GM21529 (cell line): ENCODE measurements around the gene MAPKAPK5.
"Not testable (repeated sequence)": the region's sequence is repeated elsewhere in the genome, so short reads cannot be mapped to it uniquely, and the experiment has no call there.

Experiments used
- ATAC-seq: cut with Tn5 transposase; IDR thresholded peaks from one replicate; pipeline ENCODE4 v1.9.1; 2021; ENCODE audit not compliant: unreplicated experiment

MAPKAPK5 gene, protein sequence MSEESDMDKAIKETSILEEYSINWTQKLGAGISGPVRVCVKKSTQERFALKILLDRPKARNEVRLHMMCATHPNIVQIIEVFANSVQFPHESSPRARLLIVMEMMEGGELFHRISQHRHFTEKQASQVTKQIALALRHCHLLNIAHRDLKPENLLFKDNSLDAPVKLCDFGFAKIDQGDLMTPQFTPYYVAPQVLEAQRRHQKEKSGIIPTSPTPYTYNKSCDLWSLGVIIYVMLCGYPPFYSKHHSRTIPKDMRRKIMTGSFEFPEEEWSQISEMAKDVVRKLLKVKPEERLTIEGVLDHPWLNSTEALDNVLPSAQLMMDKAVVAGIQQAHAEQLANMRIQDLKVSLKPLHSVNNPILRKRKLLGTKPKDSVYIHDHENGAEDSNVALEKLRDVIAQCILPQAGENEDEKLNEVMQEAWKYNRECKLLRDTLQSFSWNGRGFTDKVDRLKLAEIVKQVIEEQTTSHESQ

DNA sequence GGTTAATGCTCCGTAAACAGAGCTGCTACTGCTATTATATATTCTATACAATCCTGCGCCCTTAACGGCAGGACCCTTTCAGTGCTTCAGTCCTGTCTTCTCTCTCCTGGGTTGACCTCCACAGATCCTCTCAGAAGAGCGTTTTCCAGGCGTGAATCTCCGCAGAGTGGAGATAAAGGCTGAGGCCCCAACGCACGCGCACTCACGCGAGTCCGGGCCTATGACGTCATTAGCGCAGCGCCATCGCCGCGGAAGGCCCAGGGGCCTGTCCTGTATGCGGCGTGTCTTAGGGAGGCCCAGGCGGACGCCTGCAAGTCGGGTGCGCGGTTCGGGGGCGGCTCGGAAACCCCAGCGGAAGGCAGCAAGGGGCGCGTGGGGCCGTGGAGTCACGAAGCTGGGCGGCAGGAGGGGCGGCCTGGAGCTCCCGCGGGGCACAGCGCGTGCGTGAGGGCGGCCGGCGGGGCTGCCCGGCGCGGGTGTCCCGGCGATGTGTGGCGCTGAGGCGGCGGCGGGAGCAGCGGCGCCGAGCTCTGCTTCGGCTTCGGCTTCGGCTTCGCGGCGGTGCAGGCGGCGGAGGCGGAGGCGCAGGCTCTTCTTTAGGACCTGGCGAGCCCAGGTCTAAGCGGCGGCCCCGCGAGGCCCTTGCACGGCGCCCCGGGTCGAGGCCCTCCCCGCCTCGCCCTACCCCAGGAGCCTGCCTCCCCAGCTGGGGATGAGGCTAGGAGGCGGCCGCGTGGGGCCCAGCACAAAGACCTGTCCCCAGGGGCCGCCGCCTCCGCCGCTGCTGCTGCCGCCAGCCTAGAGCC, at the start of gene MAPKAPK5:
Gene MAPKAPK5, plus strand, starts transcription at position 479 of the 806 bp plus-strand sequence. CDS start 506 bp downstream, outside the sequence.
- ATAC-seq, result peak; percentile 73

DNA sequence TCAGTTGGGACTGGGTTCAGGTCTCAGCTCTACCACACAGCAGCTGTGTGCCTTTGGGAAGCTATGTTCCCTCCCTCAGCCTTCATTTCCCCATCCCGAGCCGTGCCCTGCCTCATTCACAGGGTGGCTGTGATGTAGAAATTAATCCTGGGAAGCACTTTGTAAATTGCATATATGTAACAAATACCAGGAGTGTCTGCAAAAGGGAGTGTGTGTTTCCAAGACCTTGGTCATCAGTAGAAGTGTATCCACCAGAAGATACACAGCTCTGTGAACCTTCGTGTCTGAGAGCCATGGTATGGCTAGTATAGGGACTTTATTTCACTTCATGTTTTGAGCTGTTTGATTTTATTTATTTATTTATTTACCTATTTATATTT, 49.2 kb upstream of the MAPKAPK5 start:
- ATAC-seq, result no peak

DNA sequence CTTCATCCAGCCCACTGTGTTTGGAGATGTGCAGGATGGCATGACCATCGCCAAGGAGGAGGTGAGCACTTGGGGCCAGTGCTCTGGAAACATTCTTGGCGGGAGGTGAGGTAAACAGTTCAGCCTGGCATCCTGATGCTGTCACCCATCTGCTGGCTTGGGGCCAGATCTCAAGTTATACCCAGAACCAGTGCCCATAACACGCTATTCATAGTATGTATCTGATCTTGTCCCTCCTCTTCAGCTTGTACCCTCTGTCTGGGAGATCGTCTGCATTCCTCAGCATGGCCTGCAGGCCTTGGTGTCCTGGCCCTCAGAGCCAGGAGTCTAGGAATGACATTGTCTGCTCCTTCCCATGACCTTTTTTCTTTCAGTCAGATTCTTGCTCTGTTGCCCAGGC, 43.8 kb upstream of the MAPKAPK5 start:
- ATAC-seq, result no peak

DNA sequence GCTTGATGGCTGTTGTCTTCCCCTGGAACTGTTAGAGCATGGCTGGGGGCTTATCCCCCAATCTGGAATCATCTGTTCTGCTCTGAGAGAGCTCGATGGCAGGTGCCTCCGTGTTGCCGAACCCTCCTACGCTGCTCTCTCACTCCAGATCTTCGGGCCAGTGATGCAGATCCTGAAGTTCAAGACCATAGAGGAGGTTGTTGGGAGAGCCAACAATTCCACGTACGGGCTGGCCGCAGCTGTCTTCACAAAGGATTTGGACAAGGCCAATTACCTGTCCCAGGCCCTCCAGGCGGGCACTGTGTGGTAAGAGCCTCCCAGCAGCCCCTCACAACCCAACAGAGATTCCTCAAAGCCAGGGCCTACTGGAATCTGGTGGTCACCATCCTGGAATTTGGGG, 42.3 kb upstream of the MAPKAPK5 start:
- no peak for ATAC-seq

DNA sequence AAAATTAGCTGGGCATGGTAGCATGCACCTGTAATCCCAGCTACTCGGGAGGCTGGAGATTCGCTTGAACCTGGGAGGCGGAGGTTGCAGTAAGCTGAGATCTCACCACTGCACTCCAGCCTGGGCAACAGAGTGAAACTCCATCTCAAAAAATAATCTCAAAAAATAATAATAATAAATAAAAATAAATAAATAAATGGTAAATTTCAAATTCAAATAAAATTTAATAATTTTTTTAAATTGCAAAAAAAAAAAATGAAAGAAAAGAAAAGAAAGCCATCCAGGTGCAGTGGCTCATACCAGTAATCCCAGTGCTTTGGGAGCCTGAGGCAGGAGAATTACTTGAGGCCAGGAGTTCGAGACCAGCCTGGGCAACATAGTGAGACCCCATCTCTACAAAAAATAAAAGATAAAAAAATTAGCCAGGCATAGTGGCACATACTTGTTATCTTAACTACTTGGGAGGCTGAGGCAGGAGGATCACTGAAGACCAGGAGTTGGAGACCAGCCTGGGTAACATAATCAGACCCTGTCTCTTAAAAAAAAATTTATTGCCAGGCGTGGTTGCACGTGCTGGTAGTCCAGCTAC, 38.9 kb upstream of the MAPKAPK5 start:
- ATAC-seq, result no peak

DNA sequence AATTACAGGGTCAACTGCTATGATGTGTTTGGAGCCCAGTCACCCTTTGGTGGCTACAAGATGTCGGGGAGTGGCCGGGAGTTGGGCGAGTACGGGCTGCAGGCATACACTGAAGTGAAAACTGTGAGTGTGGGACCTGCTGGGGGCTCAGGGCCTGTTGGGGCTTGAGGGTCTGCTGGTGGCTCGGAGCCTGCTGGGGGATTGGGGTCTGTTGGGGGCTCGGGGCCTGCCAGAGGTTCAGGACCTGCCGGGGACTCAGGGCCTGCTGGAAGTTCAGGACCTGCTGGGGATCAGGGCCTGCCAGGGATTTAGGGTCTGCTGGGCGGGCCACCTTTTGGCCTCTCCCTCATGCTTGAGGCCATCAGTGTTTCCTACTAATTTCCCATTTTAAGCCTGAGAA, 38.2 kb upstream of the MAPKAPK5 start:
- no peak for ATAC-seq

DNA sequence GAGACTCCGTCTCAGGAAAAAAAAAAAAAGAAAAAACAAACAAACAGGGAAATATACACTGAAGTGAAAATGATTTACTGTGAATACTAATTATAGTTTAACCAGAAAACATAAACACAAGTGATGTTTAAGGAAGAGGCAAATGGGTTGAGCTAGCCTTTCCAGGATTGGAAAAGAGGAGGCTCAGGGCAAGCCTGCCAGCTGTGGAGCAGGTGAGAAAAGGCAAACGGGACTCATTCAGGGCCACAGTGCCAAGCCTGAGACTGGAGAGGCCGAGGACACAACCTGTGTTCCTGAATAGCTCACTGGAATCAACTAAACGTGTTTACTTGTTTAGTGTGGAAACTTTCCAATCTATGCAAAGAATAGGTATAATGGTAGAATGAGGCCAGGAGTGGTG, 35.7 kb upstream of the MAPKAPK5 start:
- ATAC-seq, result no peak

DNA sequence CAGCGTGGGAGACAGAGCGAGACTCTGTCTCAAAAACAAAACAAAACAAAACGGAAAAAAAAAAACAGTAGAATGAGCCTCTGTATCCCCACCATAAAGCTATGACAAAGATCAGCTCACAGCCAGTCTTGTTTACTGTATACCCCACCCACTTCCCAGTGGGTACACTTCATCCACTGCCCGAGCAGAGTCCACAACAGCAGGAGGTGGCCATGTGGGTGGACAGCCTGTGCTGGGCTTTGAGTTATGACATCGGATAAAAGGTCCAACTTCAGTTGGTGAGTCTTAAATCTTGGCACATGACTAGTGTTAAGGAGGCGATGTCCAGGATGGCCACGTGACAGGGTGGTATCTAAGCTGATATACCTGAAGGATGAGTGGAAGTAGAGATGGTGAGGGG, 34.8 kb upstream of the MAPKAPK5 start:
- no peak for ATAC-seq

DNA sequence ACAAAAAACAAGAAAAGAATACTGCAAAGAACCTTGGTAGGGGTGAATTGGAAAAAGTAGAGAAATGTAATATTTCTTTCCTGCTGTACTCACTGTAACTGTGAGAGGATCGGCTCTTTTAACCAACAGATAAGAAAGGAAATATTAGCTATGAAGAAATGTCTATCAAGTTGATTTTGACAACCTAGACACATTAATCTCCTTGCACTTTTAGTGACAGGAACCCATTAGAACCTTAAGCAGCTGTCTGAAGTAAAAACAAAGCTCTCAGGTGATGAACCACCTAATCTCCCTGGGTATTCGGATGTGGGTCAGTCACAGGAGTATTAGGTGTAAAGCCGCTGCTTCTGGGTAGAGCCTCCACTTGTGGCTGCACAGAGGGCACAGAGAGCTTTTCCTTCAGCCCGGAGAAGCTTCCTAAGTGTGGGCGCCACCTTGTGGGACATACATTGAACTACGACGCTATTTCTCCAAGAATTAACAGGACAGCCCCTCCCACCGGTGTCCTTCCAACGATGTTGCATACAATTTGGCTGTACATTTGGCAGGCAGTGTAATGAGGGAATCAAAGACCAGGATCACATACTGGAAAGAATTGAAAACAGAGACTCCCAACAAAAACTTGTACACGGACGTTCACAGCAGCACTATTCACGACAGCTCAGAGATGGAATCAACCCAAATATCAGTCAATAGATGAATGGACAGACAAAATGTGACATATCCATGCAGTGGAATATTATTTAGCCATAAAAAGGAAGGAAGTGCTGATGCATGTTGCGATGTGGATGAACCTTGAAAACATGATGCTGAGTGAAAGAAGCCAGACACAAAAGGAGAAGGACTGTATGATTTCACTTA, 28.9 kb upstream of the MAPKAPK5 start:
- ATAC-seq, result peak; percentile 64

DNA sequence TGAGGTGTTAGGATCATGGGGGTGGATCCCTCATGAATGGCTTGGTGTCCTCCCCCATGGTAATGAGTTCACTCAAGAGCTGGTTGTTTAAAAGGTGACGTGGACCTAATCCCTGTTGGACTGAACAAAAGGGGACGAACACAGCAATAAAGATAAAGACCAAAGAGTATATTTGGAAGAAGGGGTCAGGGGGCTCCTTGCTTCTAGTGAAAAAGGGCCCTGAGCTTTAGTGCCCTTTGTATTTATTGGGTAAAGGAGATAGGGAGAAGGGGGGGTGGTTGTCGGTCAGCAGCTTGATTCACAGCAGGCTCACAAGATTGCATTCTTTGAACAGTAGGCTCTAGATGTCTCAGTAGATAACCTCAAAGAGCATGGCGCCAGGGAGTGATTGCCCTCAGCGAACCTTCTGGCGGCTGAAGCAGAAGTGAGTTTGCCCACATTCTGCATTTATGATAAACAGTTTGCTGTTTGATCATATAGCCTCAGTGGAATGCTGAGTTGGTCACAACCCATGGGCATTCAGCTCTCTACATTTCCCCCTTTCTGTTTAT, 25.9 kb upstream of the MAPKAPK5 start:
- no peak for ATAC-seq

DNA sequence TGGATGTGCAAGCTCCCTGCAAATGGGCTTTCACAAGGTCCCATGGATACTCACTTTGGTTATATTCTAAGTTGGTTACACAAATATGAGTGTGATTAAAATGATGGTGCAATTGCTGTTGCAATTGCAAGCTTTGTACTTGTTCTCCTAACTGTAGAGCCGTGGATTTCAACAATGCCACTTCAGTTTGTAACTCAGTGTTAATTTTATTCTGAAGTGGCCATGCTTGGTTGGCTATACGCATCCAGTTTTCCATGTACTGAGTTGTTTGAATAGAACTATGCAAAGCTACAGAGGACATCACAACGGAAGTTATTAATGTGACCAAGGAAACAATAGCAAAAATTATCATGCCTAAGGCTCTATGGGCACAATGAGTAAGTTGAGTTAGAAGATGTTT, 25.1 kb upstream of the MAPKAPK5 start:
- not testable (repeated sequence) for ATAC-seq

DNA sequence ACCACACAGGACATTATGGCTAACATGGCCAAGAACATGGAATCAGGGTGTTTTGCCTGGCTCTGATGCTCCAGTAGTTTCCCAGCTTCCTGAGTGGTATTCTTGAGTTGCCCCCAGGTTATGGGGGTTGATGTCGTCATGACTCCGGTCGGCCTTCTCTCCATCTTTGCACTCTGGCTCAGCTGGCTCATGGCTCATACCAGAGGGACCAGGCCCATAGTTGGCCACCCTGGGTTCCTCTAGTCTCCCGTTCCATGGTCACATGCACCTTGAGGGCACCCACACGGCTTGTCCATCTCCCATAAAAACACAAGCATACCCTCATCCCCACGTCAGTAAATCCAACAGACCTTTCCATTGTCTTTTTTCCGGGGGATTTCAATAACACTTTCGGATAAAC, 23.7 kb upstream of the MAPKAPK5 start:
- ATAC-seq, result no peak

DNA sequence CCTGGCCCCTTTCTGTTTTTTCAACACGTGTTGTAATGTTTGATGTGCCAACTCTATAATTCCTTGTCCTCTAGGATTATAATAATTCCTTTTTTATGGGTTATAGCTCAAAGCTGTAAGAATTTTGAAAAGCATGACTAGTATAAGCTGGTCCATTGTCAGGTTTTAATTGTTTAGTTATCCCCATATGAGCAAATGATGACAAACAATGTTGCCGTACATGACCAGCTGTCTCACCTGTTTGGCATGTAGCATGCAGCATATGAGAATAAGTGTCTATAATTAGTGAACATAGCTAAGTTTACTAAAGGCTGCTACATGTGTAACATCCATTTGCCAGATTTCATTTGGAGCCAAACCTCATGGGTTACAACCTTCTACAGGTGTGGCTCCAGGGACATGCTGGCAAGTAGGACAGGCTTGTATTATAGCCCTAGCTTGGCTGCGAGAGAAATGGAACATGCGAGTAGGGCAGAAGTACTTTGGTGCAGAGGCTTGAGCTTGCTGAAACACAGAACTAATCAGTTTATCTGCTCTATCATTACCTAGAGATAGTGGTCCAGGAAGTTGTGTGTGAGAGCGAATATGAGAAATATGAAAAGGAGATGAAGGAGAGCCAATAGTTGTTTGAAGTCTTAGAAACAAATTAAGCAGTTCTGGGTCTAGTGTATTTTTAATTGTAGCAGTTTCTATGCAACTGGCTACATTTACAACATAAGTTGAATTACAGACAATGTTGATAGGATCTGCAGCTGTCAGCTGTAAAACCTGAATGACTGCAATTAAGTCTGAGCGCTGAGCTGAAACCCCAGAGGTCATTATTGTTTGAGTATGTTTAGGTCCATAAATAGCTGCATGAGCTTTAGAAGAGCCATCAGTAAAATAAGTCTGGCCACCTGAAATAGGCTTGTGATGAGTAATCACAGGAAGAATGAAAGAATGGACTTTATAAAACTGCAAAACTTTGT, 22.6 kb upstream of the MAPKAPK5 start:
- ATAC-seq, result no peak

DNA sequence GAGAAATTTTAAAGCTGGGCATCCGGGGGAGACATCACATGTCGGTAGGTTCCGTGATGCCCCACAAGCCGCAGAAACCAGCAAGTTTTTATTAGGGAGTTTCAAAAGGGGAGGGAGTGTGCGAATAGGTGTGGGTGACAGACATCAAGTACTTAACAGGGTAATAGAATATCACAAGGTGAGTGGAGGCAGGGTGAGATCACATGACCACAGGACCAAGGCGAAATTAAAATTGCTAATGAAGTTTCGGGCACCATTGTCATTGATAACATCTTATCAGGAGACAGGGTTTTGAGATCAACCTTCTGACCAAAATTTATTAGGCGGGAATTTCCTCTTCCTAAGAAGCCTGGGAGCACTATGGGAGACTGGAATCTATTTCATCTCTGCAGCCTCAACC, 21.2 kb upstream of the MAPKAPK5 start:
- ATAC-seq, result not testable (repeated sequence)

DNA sequence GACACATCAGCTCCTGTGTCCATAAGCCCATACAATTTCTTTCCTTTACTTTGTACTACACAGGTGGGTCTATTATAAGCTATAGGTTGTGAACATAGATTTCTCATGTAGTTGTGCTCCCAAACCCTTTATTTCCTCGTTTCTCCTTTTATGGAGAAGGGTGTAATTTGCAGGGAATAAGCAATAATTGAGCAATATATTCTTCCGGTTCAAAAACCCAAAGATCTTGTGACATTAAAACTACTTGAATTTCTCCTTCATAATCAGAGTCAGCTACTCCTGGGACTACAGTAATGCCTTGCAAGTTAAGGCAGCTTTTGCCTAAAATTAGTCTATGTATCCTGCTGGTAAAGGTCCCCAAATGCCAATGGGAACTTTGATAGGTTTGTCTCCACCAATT, 19.1 kb upstream of the MAPKAPK5 start:
- no peak for ATAC-seq

DNA sequence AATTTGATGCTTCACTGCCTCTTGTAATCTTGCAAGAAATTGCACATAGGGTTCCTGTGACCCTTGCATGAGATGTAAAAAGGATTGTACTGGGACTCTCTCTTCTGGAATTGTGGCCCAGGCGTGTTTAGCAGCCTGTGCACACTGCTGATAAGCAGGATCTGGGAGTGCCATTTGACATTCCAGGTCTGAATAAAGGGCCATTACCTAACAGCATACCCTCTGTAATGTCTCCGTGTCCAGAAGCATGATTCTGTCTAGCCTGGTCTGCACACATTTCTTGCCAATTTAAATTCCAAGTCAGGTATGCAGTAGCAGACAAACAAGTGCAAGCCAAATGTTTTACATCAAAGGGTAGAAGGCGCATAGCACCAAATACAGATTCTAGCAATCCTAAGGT, 18.1 kb upstream of the MAPKAPK5 start:
- no peak for ATAC-seq

DNA sequence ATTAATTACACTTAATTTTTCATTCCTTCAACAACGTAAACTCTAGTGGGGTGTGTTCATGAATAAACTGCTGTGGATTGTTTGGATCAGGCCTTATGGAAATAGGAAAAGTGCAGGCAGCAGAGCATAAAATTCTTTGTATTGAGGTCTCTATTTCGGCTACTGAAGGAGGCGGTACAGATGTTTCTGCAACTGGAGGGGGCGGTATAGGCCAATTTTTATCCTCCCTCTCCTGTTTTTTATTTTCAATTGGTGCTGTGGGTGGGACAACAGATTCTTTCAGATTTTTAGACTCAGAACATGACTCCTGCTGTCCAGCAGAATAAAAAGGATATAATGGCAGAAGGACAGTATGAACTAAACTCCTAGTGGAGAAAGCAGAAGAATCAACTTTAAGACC, 17.7 kb upstream of the MAPKAPK5 start:
- ATAC-seq, result not testable (repeated sequence)

DNA sequence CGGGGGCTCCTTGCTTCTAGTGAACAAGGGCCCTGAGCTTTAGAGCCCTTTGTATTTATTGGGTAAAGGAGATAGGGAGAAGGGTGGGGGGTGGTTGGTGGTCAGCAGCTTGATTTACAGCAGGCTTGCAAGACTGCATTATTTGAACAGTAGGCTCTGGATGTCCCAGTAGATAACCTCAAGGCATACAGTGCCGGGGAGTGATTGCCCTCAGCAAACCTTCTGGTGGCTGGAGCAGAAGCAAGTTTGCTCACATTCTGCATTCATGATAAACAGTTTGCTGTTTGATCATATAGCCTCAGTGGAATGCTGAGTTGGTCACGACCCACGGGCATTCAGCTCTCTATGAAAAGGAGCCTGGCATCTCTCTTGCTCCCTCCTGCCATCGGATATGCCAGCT, 16.5 kb upstream of the MAPKAPK5 start:
- ATAC-seq, result no peak

DNA sequence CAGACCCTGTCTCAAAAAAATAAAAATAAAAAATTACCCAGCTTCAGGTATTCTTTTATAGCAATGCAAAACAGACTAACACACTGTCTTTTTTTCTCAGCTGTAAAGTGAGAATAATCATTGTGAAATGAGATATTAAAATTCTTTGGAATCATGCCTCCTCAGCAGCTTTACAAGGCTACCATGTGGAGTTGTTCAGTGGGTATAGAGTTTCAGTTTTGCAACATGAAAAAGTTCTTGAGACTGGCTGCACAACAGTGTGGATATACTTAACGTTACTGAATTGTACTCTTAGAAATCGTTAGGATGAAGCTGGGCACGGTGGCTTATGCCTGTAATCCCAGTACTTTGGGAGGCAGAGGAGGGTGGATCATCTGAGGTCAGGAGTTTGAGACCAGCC, 15.7 kb upstream of the MAPKAPK5 start:
- ATAC-seq, result no peak
